NB4 (cell line): ENCODE data around the gene TTLL6.

Source experiments
- DNase-seq: peaks from one replicate; pipeline ENCODE4 v3.0.0; 2010; ENCODE audit warnings: low read depth
- H3K4me3 ChIP-seq: one replicate; pipeline ENCODE4 v1.5.1; 2011; ENCODE audit warnings: mild to moderate bottlenecking, low read depth, low read length, moderate library complexity
- MYC ChIP-seq: IDR thresholded peaks from 2 replicates; pipeline ENCODE4 v1.6.1; 2011; ENCODE audit warnings: low read depth, low read length
- POLR2A ChIP-seq: IDR thresholded peaks from 2 replicates; pipeline ENCODE4 v1.6.1; 2011; ENCODE audit warnings: mild to moderate bottlenecking; ENCODE audit not compliant: insufficient read length; ENCODE audit errors: extremely low read depth
- TF ChIP-seq, protein P1 (sequence below): IDR thresholded peaks from 2 replicates; pipeline ENCODE4 v1.6.1; 2011; ENCODE audit warnings: low read depth, low read length
- TF ChIP-seq, protein P2 (sequence below): IDR thresholded peaks from one replicate; pipeline ENCODE4 v1.5.1; 2012; ENCODE audit warnings: low read depth, low read length

The TTLL6 gene

DNA sequence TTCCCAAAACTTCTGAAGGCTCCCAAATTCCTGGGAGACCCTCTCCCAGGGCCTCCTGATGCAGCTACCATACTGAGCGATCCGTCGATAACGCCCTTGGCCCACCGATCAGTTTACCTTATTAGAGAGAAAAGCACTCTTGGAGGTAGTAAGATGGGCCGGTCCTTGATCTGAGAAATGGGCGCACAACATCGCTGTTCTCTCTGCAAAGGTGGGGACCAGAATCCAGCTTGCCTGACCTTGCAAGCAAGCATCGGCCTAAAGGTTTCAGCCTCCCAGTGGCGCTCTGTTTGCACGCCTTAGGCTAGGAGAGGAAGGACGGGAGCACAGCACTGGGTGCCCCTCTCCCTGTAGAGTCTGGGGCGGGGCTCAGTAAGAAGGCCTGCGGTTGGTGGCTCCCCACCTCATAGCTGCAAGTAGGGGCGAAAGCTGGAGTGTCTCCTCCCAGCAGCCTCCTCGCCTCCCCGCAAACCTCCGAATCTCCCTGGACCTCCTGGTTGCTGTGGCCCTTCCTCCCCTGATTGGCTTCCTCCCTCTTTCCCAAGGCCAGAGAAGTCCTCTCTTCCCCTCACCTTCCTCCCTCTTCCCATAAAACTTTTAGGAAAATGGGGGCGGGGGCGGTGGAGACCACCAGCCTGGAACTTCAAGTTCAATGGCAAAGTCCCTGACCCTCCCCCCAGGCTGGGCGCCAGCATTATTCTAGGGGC is 94.7 kb downstream of the TTLL6 start, which contains the start of gene PRAC1:
Gene PRAC1 (minus strand): TSS at position 318 of the 707 bp plus-strand sequence. CDS start 126 bp downstream, at position 192.
- TF ChIP-seq POLR2A (no peak), MYC (no peak)
- TF ChIP-seq, protein P1, sequence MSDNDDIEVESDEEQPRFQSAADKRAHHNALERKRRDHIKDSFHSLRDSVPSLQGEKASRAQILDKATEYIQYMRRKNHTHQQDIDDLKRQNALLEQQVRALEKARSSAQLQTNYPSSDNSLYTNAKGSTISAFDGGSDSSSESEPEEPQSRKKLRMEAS, result no peak
- TF ChIP-seq, protein P2, sequence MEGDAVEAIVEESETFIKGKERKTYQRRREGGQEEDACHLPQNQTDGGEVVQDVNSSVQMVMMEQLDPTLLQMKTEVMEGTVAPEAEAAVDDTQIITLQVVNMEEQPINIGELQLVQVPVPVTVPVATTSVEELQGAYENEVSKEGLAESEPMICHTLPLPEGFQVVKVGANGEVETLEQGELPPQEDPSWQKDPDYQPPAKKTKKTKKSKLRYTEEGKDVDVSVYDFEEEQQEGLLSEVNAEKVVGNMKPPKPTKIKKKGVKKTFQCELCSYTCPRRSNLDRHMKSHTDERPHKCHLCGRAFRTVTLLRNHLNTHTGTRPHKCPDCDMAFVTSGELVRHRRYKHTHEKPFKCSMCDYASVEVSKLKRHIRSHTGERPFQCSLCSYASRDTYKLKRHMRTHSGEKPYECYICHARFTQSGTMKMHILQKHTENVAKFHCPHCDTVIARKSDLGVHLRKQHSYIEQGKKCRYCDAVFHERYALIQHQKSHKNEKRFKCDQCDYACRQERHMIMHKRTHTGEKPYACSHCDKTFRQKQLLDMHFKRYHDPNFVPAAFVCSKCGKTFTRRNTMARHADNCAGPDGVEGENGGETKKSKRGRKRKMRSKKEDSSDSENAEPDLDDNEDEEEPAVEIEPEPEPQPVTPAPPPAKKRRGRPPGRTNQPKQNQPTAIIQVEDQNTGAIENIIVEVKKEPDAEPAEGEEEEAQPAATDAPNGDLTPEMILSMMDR, result no peak
- H3K4me3 ChIP-seq, result no peak within 1 kb of the TSS
- no peak for DNase-seq

DNA sequence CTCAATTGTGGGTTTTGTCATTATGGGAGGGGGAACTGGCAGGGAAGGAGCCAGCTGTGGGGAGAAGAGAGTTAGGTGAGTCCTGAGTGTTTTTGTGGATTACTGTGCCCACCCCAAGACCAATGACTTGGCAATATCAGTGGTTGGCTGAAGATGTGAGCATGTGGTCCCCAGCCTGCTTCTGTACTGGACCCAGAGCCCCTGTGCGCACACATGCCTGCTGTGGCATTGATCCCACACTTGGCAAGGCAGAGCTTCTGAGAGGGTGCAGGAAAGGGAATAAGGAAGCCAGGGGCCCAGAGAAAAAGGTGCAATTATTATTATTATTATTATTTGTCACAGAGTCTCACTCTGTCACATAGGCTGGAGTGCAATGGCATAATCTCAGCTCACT is 96.0 kb downstream of the TTLL6 start:
- TF ChIP-seq POLR2A (no peak), MYC (no peak)
- TF ChIP-seq, protein P1, result no peak
- TF ChIP-seq, protein P2, result no peak
- DNase-seq, result no peak

DNA sequence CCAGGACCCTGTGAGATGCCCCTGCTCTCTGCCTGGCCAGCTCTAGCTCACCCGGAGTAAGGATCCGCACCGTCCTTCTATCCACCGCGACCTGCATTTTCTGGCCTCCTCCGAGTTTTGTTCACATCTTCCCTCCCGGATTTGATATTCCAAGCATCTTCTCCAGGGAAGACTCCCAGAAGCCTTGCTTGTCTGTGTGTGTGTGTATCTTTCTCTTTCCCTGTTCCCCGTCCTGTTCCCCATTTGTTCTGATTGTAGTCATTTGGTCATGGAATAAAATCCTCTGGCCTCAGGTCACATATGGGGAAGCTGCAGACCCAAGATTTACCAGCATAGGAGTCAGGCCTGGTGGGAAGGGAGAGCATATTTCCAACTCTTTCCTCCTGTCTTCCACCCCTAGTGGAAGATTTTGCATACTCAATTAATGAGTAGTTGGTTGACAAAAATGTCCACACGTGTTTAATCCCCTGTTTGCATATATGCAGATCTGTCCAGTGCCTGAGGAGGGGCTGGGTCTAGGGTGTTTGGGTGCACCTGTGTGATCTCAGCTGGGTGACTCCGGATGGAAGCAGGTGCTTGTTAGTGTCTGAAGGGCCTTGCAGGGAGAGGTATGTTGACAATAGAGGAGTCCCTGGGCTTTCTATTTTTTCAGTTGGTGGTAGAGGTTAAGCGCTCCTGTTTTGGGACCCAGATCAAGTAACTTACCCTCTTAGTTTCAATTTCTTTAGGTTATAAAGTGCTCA is 96.6 kb downstream of the TTLL6 start:
- TF ChIP-seq POLR2A (no peak), MYC (no peak)
- TF ChIP-seq, protein P1, result no peak
- TF ChIP-seq, protein P2, result no peak
- DNase-seq, result no peak
- H3K4me3 ChIP-seq, result no peak overlapping the region

More for the DNA sequence above, 96.0 kb downstream of the TTLL6 start:
- H3K4me3 ChIP-seq, result no peak overlapping the region

DNA sequence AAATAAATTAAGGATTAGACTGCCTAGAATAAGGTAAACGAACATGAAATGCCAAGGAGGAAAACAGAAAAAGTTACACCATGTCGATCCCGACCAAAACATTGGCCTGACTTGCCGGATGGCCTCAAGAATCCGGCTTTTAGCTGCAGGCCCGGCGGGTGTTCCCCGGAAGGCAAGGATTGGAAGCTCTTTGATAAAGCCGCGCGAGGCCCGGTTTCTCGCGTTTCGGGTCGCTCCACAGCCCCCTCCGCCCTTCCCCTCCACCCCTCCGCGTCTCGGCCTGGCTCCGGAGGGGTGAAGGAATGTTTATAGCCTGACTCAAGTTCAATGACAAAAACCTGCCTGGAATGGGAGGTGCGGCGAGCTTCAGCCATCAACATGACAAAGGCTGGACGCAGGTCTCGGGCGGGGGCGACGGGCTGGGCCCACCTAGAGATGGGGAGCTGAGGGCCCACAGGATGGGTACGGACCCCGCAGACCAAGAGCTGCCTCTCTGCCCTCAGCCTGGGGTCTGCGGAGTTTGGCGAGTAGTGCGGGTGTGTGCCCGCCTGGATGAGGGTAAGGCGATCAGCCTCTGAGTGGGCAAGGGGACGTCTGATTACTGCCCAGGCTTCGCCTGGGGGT is 97.3 kb downstream of the TTLL6 start:
- H3K4me3 ChIP-seq, result no peak overlapping the region
- no peak for DNase-seq

More for the DNA sequence above, 97.3 kb downstream of the TTLL6 start:
- TF ChIP-seq POLR2A, result no peak
- TF ChIP-seq, protein P1, result no peak
- TF ChIP-seq MYC, result no peak
- TF ChIP-seq, protein P2, result no peak
